COR-L47 (cell line): ENCODE results near the gene INVS.
"Not testable (repeated sequence)": the region's sequence is repeated elsewhere in the genome, so short reads cannot be mapped to it uniquely, and the experiment has no call there.

Source experiments
- DNase-seq: peaks from one replicate; lab custom pipeline; 2025; lab: John Stamatoyannopoulos, UW

The INVS gene

GRCh38 chr9:100098887-100099721 lies at the start of gene INVS, which contains the start of gene ERP44:
INVS (plus strand) TSS chr9:100099243; CDS start chr9:100104522, 5,279 bp downstream.
ERP44 (minus strand) TSS chr9:100099000; CDS start chr9:100098840, 160 bp downstream.
- DNase-seq: peak; percentile 98

DNA sequence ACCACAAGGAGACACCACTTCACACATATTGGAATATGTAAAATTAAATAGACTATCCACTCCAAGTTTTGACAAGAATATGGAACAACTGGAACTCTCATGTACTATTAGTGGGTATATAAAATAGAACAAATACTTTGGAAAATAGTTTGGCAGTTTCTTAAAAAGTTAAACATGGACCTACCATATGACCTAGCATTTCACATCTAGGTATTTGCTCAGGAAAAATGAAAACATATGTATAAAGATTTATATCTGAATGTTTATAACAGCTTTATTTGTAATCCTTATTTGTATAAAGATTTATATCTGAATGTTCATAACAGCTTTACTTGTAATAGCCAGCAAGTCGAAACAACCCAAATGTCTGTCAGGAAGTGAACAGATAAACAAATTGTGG lies 49.5 kb upstream of the INVS start:
- no peak for DNase-seq

GRCh38 chr9:100052375-100052774 lies 46.7 kb upstream of the INVS start:
- DNase-seq: no peak

DNA sequence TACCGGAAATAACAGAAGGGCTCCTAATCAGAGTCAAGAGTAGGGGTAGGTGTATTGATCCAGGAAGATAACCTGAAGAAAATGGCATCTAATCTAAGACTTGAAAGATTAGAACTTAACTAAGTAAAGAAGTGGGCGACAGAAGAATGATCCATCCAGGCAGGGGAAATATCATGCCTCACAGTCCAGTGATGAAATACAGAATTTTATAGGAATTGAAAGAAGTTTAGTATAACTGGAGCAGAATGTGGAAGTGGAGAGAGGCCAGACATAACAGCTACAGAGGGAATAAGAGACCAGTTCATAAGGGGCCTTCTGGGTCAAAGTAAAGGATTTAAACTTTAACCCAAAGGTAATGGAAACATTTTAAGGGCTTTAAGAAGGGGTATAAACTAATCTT lies 42.5 kb upstream of the INVS start:
- no peak for DNase-seq

GRCh38 chr9:100057624-100058023 lies 41.4 kb upstream of the INVS start:
- no peak for DNase-seq

DNA sequence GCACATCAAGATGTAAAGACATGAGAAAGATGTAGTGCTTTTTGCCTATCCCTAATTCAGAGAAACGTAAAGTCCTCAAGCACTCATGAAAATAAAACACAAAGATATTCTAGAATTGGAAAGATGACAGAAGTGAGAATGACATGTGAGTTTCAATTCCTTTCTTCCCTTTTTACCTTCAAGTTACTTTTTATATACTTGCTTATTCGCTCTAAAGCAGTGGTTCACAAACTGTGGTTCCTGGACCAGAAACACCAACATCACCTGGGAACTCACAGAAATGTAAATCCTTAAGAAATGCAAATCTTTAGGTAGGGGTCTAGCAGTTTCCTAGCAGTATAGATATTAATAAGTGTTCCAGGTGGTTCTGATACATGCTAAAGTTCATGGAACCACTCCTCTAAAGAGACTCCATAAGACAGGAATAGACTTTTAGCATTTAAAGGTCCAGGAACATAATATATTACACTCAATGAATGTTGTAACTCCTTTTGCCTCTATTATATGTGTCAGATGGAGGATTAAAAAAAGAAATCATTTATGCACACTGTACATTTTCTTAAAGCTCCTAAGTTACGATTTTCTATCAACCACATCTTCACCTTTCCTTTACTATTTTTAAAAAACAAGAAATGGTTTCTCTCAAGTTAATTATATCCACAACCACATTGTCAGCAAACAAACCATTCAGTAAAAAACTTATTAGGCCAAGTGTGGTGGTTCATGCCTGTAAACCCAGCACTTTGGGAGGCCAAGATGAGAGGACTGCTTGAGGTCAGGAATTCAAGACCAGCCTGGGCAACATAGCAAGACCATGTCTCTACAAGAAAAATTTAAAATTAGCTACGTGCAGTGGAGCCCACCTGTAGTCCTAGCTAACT lies 40.1 kb upstream of the INVS start:
- no peak for DNase-seq

DNA sequence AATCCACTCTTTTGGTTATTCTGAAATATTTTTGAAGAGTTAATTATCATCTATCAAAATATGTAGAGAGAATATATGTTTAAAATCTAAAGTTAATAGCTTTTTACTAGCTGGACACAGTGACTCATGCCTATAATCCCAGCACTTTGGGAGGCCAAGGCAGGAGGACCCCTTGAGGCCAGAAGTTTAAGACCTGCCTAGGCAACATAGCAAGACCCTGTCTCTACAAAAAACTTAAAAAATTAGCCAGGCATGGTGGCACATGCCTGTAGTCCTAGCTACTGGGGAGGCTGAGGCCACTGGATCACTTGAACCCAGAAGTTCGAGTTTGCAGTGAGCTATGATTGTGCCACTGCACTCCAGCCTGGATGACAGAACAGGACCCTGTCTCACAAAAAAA lies 36.4 kb upstream of the INVS start:
- DNase-seq: not testable (repeated sequence)

- no peak for DNase-seq
Measured at GRCh38 chr9:100063185-100063584, 35.9 kb upstream of the INVS start.

DNA sequence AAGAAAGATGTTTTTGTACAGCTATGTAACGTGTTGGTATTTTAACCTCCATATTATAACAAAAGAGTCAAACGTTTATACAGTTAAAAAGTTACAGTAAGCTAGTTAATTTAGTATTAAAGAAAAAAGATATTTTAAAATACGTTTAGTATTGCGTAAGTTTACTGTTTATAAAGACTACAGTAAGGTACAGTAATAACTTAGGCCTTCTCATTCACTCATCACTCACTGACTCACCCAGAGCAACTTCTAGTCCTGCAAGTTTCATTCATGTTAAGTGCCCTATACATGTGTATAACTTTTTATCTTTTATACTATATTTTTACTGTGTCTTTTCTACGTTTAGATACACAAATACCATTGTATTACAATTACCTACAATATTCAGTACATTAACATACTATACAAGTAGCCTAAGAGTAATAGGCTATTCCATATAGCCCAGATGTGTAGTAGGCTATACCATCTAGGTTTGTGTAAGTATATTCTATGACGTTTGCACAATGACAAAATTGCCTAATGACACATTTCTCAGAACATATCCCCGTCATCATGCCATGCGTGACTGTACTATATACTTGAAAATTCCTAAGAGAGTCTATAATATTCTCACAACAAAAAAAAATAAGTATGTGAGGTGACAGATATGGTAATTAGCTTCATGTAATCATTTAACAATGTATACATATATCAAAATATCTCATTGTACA lies 34.0 kb upstream of the INVS start:
- DNase-seq: no peak

- DNase-seq: no peak
Measured at GRCh38 chr9:100066539-100066938, 32.5 kb upstream of the INVS start.

DNA sequence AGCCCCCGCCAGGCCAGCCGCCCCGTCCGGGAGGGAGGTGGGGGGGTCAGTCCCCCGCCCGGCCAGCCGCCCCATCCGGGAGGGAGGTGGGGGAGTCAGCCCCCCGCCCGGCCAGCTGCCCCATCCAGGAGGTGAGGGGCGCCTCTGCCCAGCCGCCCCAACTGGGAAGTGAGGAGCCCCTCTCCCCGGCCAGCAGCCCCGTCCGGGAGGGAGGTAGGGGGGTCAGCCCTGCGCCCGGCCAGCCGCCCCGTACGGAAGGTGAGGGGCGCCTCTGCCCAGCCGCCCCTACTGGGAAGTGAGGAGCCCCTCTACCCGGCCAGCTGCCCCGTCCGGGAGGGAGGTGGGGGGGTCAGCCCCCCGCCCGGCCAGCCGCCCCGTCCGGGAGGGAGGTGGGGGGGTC lies 31.1 kb upstream of the INVS start:
- not testable (repeated sequence) for DNase-seq

GRCh38 chr9:100069068-100069467 lies 30.0 kb upstream of the INVS start:
- not testable (repeated sequence) for DNase-seq

- DNase-seq: no peak
Measured at GRCh38 chr9:100070104-100071041, 28.7 kb upstream of the INVS start.

GRCh38 chr9:100071271-100071670 lies 27.8 kb upstream of the INVS start:
- DNase-seq: no peak

GRCh38 chr9:100072805-100073204 lies 26.2 kb upstream of the INVS start:
- DNase-seq: no peak

- no peak for DNase-seq
Measured at GRCh38 chr9:100074093-100074492, 24.9 kb upstream of the INVS start.

DNA sequence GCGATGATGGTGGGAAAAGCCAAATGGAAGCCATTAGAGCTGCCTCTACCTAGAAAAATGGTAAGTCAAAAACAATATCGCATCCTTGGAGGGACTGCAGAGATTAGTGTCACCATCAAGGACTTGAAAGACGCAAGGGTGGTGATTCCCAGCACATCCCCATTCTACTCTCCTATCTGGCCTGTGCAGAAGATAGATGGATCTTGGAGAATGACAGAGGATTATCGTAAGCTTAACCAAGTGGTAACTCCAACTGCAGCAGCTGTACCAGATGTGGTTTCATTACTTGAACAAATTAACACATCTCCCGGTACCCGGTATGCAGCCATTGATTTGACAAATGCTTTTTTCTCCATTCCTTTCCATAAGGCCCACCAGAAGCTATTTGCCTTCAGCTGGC lies 24.1 kb upstream of the INVS start:
- no peak for DNase-seq

DNA sequence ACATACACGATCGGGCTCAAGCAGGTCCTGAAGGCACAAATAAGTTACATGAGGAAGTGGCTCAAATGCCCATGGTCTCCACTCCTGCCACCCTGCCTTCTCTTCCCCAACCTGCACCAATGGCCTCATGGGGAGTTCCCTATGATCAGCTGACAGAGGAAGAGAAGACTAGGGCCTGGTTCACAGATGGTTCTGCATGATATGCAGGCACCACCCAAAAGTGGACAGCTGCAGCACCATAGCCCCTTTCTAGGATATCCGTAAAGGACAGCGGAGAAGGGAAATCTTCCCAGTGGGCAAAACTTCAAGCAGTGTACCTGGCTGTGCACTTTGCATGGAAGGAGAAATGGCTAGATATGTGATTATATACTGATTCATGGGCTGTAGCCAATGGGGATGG lies 22.8 kb upstream of the INVS start:
- DNase-seq: not testable (repeated sequence)

DNA sequence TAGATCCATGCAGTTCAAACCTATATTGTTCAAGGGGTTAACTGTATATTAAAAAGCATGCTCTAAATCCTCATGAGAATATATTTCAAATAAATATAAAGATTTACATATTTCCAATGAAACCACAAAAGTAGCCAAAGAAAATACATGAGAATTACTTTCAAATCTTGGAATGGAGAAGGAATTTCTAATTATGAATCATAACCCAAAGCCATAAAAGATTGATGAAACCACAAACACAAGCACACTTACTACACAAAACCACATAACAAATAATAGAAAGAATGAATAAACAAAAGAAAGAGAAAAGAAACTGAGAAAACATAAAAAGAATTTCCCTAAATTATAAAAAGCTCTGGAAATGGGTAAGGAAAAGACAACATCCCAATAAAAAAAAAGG lies 16.3 kb upstream of the INVS start:
- DNase-seq: no peak

DNA sequence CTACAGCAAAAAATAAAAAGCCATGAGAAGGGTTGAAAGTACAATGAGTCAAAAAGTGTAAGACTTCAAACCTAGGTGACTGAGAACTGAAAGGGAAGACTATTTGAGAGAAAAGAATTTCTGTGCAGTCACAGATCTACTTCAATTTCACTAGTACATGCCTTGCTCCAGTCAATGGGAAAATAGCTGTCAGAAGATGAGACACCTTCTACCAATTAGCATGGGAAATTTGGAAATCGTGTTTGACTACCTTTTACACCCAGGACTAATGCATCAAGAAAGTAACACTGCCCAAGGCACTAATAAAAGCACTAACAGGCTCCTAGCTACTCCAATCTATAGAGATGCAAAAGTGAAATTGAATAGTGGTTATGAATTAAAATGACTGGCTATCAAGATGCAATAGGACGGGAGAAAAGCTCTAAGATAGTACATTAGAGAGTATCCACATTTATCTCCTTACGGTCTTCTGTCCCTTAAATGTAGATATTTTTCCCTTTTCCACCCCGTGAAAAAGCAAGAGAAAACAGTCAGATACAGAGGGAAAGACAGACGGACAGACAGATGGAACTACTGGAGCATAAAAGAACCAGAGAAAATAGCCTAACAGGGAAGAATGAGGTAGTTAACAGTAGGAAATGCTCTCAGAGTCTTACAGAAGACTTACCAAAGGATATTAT lies 15.5 kb upstream of the INVS start:
- DNase-seq: no peak

GRCh38 chr9:100084128-100084453 lies 15.0 kb upstream of the INVS start:
- DNase-seq: no peak
